Left lung (tissue), 10 donors: ENCODE data around the gene GALNT2. TPM values are rescaled to one million over a fixed set of nuclear protein-coding genes. Genes with fewer than 3 reads are reported as not detected.
A peak's percentile ranks its signal among the peaks of the same experiment; 100 is the strongest.

ENCODE experiments used
- ATAC-seq: fragments of 200-7000 bp; cut with Tn5 transposase; one replicate; pipeline ENCODE4 v1.9.1; 2020; ENCODE audit warnings: moderate library complexity
- DNase-seq, 4 donors: peaks; one replicate each; pipeline ENCODE4 v3.0.0-alpha.2; 2013 to 2020
- H3K27ac ChIP-seq, 2 donors: fragments of 200-600 bp; sonication (generic) in 1 of 2; one replicate each; pipeline versions ENCODE4 v1.5.0 to v1.8.0; 2020 to 2021
- H3K27me3 ChIP-seq, 2 donors: fragments of 200-600 bp; sonication (generic) in 1 of 2; one replicate each; pipeline versions ENCODE4 v1.5.0 to v1.8.0; 2020 to 2021
- H3K36me3 ChIP-seq, 2 donors: fragments of 200-600 bp; sonication (generic) in 1 of 2; one replicate each; pipeline versions ENCODE4 v1.5.0 to v1.8.0; 2020 to 2021
- H3K4me1 ChIP-seq, 2 donors: fragments of 200-600 bp; one replicate each; pipeline ENCODE4 v1.8.0; 2021
- H3K4me3 ChIP-seq, 2 donors: fragments of 200-600 bp; sonication (generic) in 1 of 2; one replicate each; pipeline versions ENCODE4 v1.5.0 to v1.8.0; 2020 to 2021; ENCODE audit warnings: mild to moderate bottlenecking in 1 of 2
- H3K9me3 ChIP-seq, 2 donors: fragments of 200-600 bp; sonication (generic) in 1 of 2; one replicate each; pipeline versions ENCODE4 v1.5.0 to v1.8.0; 2020 to 2021
- intact Hi-C, 2 donors: fragments of 100-400 bp; cut with DNase I; formaldehyde crosslinking; loops; one replicate each; pipeline versions ENCODE4 v1.11.2 to v1.14.2; 2022
- polyA plus RNA-seq, 6 donors: library from polyadenylated mRNA; unstranded; fragments of 120-200 nt; gene quantifications; one replicate each; pipeline ENCODE4 v1.2.1, GENCODE V29; 2013; ENCODE audit not compliant: insufficient read length in 6 of 6
- total RNA-seq, 2 donors: library from RNA; stranded (reverse); fragmentation: NEBNext Ultra II Directional; extraction: Animal tissue kit (Norgen Biotek cat#: 25700); gene quantifications; one replicate each; pipeline ENCODE4 v1.2.1, GENCODE V29; 2021
- TF ChIP-seq, protein P1 (sequence below), 2 donors: fragments of 200-600 bp; sonication (generic) in 1 of 2; IDR thresholded peaks; one replicate each; pipeline versions ENCODE4 v1.5.0 to v1.8.0; 2021; ENCODE audit warnings: antibody characterized with exemption in 2 of 2
- donor health status: DM: no; HTN: yes; CAD: no.
- donor health status: DM: no; HTN: no; CAD: no.

The GALNT2 gene
- total and polyA plus RNA-seq, 8 donors, result 27.6 to 114 (median 40.0) TPM

GRCh38 chr1:230224101-230224960 is 157.3 kb downstream of the GALNT2 start:
- H3K27ac ChIP-seq, result peak overlapping the region; percentile 9 to 60

DNA sequence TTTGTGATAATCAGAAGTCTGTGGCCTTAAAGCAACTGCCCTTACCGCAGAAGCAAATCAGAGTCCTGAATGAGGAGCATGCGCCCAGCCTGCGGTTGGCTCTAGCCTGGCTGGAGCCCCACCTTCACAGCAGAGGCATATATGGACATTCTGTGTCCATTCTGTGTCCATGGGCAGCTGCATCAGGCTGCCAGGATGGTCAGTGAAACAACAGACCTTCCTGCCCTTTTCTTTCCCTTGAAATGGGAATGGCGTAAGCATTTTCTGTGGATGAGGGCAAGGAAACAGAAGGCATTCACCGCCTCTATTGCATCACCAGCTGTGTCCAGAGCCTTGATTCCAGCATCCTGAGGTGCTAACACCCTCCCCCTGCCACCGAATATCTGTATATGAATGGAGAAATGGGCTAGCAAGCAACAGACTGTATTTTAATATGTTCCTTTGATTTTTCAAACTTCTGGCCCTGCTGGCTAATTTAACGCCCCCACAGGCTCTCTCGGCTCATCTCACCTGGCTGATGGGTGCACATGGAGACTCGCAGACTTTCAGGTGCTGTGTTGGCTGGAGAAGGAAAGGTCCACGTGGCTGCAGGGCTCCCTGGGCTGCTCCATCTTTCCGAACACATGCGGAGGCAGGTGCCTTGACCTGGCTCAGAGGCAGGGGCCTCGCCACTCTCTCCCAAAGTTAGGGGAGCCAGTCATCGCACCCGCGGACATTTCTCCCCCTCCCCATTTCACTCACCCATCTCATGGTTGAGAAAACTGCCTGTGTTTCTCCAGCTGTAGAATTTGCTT is 159.2 kb downstream of the GALNT2 start:
- intact Hi-C loops, result no loop called here
- H3K36me3 ChIP-seq, result peaks cover 0 to 2% of the 10 kb centered on the region in 2 donors
- no peak overlapping the region for H3K4me3 ChIP-seq
- H3K4me1 ChIP-seq, result peaks cover 5 to 14% of the 10 kb centered on the region in 2 donors
- TF ChIP-seq, protein P1, sequence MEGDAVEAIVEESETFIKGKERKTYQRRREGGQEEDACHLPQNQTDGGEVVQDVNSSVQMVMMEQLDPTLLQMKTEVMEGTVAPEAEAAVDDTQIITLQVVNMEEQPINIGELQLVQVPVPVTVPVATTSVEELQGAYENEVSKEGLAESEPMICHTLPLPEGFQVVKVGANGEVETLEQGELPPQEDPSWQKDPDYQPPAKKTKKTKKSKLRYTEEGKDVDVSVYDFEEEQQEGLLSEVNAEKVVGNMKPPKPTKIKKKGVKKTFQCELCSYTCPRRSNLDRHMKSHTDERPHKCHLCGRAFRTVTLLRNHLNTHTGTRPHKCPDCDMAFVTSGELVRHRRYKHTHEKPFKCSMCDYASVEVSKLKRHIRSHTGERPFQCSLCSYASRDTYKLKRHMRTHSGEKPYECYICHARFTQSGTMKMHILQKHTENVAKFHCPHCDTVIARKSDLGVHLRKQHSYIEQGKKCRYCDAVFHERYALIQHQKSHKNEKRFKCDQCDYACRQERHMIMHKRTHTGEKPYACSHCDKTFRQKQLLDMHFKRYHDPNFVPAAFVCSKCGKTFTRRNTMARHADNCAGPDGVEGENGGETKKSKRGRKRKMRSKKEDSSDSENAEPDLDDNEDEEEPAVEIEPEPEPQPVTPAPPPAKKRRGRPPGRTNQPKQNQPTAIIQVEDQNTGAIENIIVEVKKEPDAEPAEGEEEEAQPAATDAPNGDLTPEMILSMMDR (IDR thresholded peaks at IDR 0.05), result no peak
- H3K9me3 ChIP-seq, result no peaks in the 10 kb centered on the region
- ATAC-seq, result no peak
- H3K27me3 ChIP-seq, result no peaks in the 10 kb centered on the region
- no peak for DNase-seq
- H3K27ac ChIP-seq, result no peak overlapping the region

More at GRCh38 chr1:230224101-230224960, 157.3 kb downstream of the GALNT2 start:
- DNase-seq, result no peak
- peak; percentile 68 for ATAC-seq
- Histone ChIP-seq H3K4me3 (no peak overlapping the region), H3K4me1 (peaks cover 0 to 11% of the 10 kb centered on the region in 2 donors), H3K36me3 (no peaks in the 10 kb centered on the region), H3K9me3 (no peaks in the 10 kb centered on the region), H3K27me3 (no peaks in the 10 kb centered on the region)
- TF ChIP-seq, protein P1 (IDR thresholded peaks at IDR 0.05), result no peak
- intact Hi-C loops, result no loop called here

GRCh38 chr1:230226814-230227213 is 159.8 kb downstream of the GALNT2 start:
- H3K27ac ChIP-seq, result no peak overlapping the region
- no peaks in the 10 kb centered on the region for H3K27me3 ChIP-seq
- ATAC-seq, result no peak
- no peak for DNase-seq
- H3K4me1 ChIP-seq, result peaks cover 5 to 19% of the 10 kb centered on the region in 2 donors
- TF ChIP-seq, protein P1 (IDR thresholded peaks at IDR 0.05), result no peak
- H3K9me3 ChIP-seq, result no peaks in the 10 kb centered on the region
- intact Hi-C loops, result no loop called here
- H3K36me3 ChIP-seq, result peaks cover 0 to 2% of the 10 kb centered on the region in 2 donors
- no peak overlapping the region for H3K4me3 ChIP-seq

DNA sequence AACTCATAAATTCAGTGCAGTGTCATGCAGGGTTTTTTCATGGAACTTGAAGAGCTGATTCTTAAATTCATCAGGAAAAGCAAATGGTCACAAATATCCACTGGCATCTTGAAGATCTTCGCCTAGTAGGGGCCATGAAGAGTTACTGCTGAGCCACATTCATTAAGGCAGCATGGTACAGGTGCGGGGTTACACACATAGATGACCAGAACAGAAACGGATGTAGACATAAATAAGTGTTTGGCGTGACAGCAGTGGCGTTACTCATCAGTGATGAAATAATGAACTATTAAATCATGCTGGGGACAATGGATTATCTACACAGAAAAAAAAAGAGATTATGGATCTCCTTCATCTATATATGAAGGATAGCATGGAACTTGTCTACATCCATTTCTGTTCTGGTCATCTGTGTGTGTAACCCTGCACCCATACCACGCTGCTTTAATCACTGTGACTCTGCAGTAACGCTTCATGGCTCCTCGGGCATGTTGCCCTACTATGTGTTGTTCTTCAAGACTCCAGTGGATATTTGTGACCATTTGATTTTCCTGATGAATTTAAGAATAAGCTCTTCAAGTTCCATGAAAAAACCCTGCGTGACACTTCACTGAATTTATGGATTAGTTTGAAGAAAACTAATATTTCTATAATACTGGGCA is 161.3 kb downstream of the GALNT2 start:
- H3K27ac ChIP-seq, result no peak overlapping the region
- H3K36me3 ChIP-seq, result peaks cover 0 to 2% of the 10 kb centered on the region in 2 donors
- ATAC-seq, result no peak
- peaks cover 5 to 24% of the 10 kb centered on the region in 2 donors for H3K4me1 ChIP-seq
- TF ChIP-seq, protein P1 (IDR thresholded peaks at IDR 0.05), result no peak
- intact Hi-C loops, result no loop called here
- H3K9me3 ChIP-seq, result no peaks in the 10 kb centered on the region
- DNase-seq, result no peak
- no peaks in the 10 kb centered on the region for H3K27me3 ChIP-seq
- H3K4me3 ChIP-seq, result no peak overlapping the region
